GM04504 (cell line): ENCODE measurements around the gene LAPTM5.

Experiments
- DNase-seq: peaks from one replicate; pipeline ENCODE4 v3.0.0-alpha.2; 2012; ENCODE audit warnings: low read depth

The LAPTM5 gene

GRCh38 chr1:30755746-30756145, 1.8 kb downstream of the LAPTM5 start:
- DNase-seq = no peak

- DNase-seq = no peak
These were observed 2.2 kb downstream of the LAPTM5 start for GRCh38 chr1:30755334-30755733.

GRCh38 chr1:30754684-30755171, 2.8 kb downstream of the LAPTM5 start:
- no peak for DNase-seq

- no peak for DNase-seq
These were observed 3.9 kb downstream of the LAPTM5 start for GRCh38 chr1:30753660-30754123.

GRCh38 chr1:30753118-30753517, 4.5 kb downstream of the LAPTM5 start:
- no peak for DNase-seq

- no peak for DNase-seq
These were observed 5.0 kb downstream of the LAPTM5 start for GRCh38 chr1:30752651-30752908.

- no peak for DNase-seq
These were observed 5.5 kb downstream of the LAPTM5 start for GRCh38 chr1:30751830-30752650.

GRCh38 chr1:30750731-30751291, 6.8 kb downstream of the LAPTM5 start:
- no peak for DNase-seq

GRCh38 chr1:30749691-30750583, 7.6 kb downstream of the LAPTM5 start:
- no peak for DNase-seq

GRCh38 chr1:30748699-30749401, 8.7 kb downstream of the LAPTM5 start:
- DNase-seq = no peak

GRCh38 chr1:30748098-30748698, 9.4 kb downstream of the LAPTM5 start:
- DNase-seq = no peak

- no peak for DNase-seq
These were observed 10.3 kb downstream of the LAPTM5 start for GRCh38 chr1:30747033-30748008.

GRCh38 chr1:30746212-30747032, 11.2 kb downstream of the LAPTM5 start:
- DNase-seq = no peak

- no peak for DNase-seq
These were observed 11.8 kb downstream of the LAPTM5 start for GRCh38 chr1:30745834-30746208.

GRCh38 chr1:30745156-30745833, 12.3 kb downstream of the LAPTM5 start:
- DNase-seq = no peak

GRCh38 chr1:30744060-30744756, 13.4 kb downstream of the LAPTM5 start:
- DNase-seq = no peak

- no peak for DNase-seq
These were observed 14.0 kb downstream of the LAPTM5 start for GRCh38 chr1:30743584-30744059.

GRCh38 chr1:30742963-30743559, 14.5 kb downstream of the LAPTM5 start:
- no peak for DNase-seq
